H1 (cell line): ENCODE data around the gene ME3.

ENCODE experiments used
- CBX5 ChIP-seq: fragments of 300-800, 300-1000 bp; sonication (generic); IDR thresholded peaks from 2 replicates; pipeline ENCODE4 v1.7.1; 2016; ENCODE audit warnings: antibody characterized with exemption, low read length, low read depth
- CEBPB ChIP-seq: IDR thresholded peaks from 2 replicates; pipeline ENCODE4 v1.6.1; 2012; ENCODE audit warnings: low read depth, low read length
- CHD1 ChIP-seq: IDR thresholded peaks from 2 replicates; pipeline ENCODE4 v1.6.1; 2012; ENCODE audit warnings: low read depth, low read length, improper control_type of control experiment
- CHD2 ChIP-seq: IDR thresholded peaks from 2 replicates; pipeline ENCODE4 v1.6.1; 2012; ENCODE audit warnings: low read length, improper control_type of control experiment
- GABPA ChIP-seq: IDR thresholded peaks from 2 replicates; pipeline ENCODE4 v1.6.1; 2011; ENCODE audit warnings: mild to moderate bottlenecking, low read length, moderate library complexity, borderline replicate concordance; ENCODE audit not compliant: insufficient read depth
- POLR2A ChIP-seq, 2 experiments: IDR thresholded peaks; 1 replicate in 1 of 2; 2 replicates in 1 of 2; pipeline ENCODE4 v1.6.1; 2011; ENCODE audit warnings: low read depth in 2 of 2, low read length in 2 of 2, mild to moderate bottlenecking in 2 of 2; ENCODE audit errors: control extremely low read depth in 1 of 2
- POLR2AphosphoS5 ChIP-seq: IDR thresholded peaks from 2 replicates; pipeline ENCODE4 v1.6.1; 2011; ENCODE audit warnings: low read depth, low read length
- RFX5 ChIP-seq: IDR thresholded peaks from 2 replicates; pipeline ENCODE4 v1.6.1; 2011; ENCODE audit warnings: low read depth, low read length, improper control_type of control experiment, borderline replicate concordance
- SIN3A ChIP-seq, 2 experiments: IDR thresholded peaks in 1 of 2; conservative IDR thresholded peaks in 1 of 2; 2 replicates each; pipeline ENCODE4 v1.6.1; 2011 to 2012; ENCODE audit warnings: low read length in 2 of 2, improper control_type of control experiment in 1 of 2, low read depth in 1 of 2, mild to moderate bottlenecking in 1 of 2
- TAF1 ChIP-seq: IDR thresholded peaks from 2 replicates; pipeline ENCODE4 v1.6.1; 2011; ENCODE audit warnings: mild to moderate bottlenecking, low read depth, low read length
- YY1 ChIP-seq: IDR thresholded peaks from 2 replicates; pipeline ENCODE4 v1.6.1; 2011; ENCODE audit warnings: low read depth, mild to moderate bottlenecking, low read length
- TF ChIP-seq, protein P1 (sequence below), 3 experiments: IDR thresholded peaks; 1 replicate in 2 of 3; 2 replicates in 1 of 3; pipeline versions ENCODE4 v1.5.1 to v1.6.1; 2011; ENCODE audit warnings: low read length in 3 of 3, mild to moderate bottlenecking in 3 of 3, inconsistent platforms in 2 of 3, low read depth in 1 of 3, moderate library complexity in 1 of 3; ENCODE audit not compliant: insufficient read depth in 1 of 3; ENCODE audit errors: control extremely low read depth in 1 of 3
- TF ChIP-seq, protein P2 (sequence below): IDR thresholded peaks from 2 replicates; pipeline ENCODE4 v1.6.1; 2012; ENCODE audit warnings: low read length, inconsistent platforms
- TF ChIP-seq, protein P3 (sequence below): IDR thresholded peaks from 2 replicates; pipeline ENCODE4 v1.6.1; 2012; ENCODE audit warnings: inconsistent platforms

DNA sequence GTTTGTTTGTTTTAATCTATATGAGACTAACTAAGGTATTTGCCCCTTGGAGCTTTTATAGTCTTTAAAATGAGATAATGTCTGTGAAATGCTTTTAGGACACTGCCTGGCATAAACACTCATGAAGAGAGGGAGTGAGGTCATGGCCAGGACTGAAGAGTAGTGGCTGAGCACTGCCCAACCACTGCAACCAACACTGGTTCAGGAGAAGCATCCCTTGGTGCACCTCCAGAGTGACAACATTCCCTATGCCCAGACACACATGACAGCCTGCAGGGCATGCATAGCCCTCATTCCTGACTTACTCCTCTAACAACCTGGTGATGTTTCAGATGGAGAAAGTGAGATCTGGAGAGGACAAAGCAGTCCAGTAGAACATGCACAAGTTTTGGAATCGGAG, 36.1 kb downstream of the ME3 start:
- TF ChIP-seq, protein P1, sequence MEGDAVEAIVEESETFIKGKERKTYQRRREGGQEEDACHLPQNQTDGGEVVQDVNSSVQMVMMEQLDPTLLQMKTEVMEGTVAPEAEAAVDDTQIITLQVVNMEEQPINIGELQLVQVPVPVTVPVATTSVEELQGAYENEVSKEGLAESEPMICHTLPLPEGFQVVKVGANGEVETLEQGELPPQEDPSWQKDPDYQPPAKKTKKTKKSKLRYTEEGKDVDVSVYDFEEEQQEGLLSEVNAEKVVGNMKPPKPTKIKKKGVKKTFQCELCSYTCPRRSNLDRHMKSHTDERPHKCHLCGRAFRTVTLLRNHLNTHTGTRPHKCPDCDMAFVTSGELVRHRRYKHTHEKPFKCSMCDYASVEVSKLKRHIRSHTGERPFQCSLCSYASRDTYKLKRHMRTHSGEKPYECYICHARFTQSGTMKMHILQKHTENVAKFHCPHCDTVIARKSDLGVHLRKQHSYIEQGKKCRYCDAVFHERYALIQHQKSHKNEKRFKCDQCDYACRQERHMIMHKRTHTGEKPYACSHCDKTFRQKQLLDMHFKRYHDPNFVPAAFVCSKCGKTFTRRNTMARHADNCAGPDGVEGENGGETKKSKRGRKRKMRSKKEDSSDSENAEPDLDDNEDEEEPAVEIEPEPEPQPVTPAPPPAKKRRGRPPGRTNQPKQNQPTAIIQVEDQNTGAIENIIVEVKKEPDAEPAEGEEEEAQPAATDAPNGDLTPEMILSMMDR (IDR thresholded peaks at IDR 0.05; ENCODE audit: control extremely low read depth in 1 of 3, insufficient read depth in 1 of 3, low read depth in 1 of 3, low read length in 3 of 3) = no peak
- TF ChIP-seq, protein P2, sequence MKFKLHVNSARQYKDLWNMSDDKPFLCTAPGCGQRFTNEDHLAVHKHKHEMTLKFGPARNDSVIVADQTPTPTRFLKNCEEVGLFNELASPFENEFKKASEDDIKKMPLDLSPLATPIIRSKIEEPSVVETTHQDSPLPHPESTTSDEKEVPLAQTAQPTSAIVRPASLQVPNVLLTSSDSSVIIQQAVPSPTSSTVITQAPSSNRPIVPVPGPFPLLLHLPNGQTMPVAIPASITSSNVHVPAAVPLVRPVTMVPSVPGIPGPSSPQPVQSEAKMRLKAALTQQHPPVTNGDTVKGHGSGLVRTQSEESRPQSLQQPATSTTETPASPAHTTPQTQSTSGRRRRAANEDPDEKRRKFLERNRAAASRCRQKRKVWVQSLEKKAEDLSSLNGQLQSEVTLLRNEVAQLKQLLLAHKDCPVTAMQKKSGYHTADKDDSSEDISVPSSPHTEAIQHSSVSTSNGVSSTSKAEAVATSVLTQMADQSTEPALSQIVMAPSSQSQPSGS = no peak
- TF ChIP-seq YY1 = no peak
- TF ChIP-seq POLR2A (IDR thresholded peaks at IDR 0.05; ENCODE audit: control extremely low read depth in 1 of 2, low read depth in 2 of 2, low read length in 2 of 2) = no peak
- TF ChIP-seq TAF1 = no peak
- no peak for TF ChIP-seq RFX5
- no peak for TF ChIP-seq CEBPB
- no peak for TF ChIP-seq CHD1
- no peak for TF ChIP-seq GABPA
- no peak for TF ChIP-seq SIN3A (conservative IDR thresholded peaks at IDR 0.05 in 1 of 2, IDR thresholded peaks at IDR 0.05 in 1 of 2; ENCODE audit: low read depth in 1 of 2, low read length in 2 of 2)
- TF ChIP-seq, protein P3, sequence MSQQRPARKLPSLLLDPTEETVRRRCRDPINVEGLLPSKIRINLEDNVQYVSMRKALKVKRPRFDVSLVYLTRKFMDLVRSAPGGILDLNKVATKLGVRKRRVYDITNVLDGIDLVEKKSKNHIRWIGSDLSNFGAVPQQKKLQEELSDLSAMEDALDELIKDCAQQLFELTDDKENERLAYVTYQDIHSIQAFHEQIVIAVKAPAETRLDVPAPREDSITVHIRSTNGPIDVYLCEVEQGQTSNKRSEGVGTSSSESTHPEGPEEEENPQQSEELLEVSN = no peak
- no peak for TF ChIP-seq POLR2AphosphoS5
- no peak for TF ChIP-seq CHD2
- no peak for TF ChIP-seq CBX5
